Tibial nerve (tissue), 3 donors: ENCODE data around the gene CADPS.

Experiments
- POLR2A ChIP-seq, 2 donors: fragments of 450-650 bp; IDR thresholded peaks; one replicate each; pipeline ENCODE4 v1.6.1; 2017; ENCODE audit warnings: antibody characterized with exemption in 2 of 2, mild to moderate bottlenecking in 2 of 2, moderate library complexity in 2 of 2
- TF ChIP-seq, protein P1 (sequence below), 5 experiments: fragments of 200-600 bp in 3 of 5; fragments of 450-650 bp in 2 of 5; sonication (generic) in 3 of 5; IDR thresholded peaks; one replicate each; pipeline ENCODE4 v1.5.1; 2016 to 2019; ENCODE audit warnings: antibody characterized with exemption in 5 of 5, mild to moderate bottlenecking in 3 of 5, moderate library complexity in 2 of 5

DNA sequence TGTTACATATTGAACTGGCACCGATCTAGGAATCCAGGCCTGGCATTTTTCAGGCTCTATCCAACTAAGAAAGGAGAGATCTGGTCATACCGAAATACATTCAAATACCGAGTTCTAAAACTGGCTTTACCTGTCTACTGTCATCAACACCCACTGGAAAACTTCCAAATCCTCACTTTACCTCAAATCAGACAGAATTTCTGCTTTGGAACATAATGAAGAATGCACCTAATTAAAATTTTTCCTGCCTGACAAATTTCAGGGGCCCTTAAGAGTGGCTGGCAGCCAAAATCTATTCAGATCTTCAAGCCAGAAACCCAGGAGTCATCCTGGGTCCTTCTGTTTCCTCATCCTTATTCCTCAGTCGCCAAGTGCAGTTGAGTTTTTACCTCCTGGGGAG is 303.3 kb downstream of the CADPS start:
- TF ChIP-seq, protein P1, sequence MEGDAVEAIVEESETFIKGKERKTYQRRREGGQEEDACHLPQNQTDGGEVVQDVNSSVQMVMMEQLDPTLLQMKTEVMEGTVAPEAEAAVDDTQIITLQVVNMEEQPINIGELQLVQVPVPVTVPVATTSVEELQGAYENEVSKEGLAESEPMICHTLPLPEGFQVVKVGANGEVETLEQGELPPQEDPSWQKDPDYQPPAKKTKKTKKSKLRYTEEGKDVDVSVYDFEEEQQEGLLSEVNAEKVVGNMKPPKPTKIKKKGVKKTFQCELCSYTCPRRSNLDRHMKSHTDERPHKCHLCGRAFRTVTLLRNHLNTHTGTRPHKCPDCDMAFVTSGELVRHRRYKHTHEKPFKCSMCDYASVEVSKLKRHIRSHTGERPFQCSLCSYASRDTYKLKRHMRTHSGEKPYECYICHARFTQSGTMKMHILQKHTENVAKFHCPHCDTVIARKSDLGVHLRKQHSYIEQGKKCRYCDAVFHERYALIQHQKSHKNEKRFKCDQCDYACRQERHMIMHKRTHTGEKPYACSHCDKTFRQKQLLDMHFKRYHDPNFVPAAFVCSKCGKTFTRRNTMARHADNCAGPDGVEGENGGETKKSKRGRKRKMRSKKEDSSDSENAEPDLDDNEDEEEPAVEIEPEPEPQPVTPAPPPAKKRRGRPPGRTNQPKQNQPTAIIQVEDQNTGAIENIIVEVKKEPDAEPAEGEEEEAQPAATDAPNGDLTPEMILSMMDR (IDR thresholded peaks at IDR 0.05) = no peak
- TF ChIP-seq POLR2A (IDR thresholded peaks at IDR 0.05) = no peak
